ENCODE data around the gene STAT4. TPM values are rescaled to one million over a fixed set of nuclear protein-coding genes. Genes with fewer than 3 reads are reported as not detected.

Gene STAT4
- total RNA-seq, 4 donors from 2014 or later = 3.1 to 9.1 TPM; not detected in 2

DNA sequence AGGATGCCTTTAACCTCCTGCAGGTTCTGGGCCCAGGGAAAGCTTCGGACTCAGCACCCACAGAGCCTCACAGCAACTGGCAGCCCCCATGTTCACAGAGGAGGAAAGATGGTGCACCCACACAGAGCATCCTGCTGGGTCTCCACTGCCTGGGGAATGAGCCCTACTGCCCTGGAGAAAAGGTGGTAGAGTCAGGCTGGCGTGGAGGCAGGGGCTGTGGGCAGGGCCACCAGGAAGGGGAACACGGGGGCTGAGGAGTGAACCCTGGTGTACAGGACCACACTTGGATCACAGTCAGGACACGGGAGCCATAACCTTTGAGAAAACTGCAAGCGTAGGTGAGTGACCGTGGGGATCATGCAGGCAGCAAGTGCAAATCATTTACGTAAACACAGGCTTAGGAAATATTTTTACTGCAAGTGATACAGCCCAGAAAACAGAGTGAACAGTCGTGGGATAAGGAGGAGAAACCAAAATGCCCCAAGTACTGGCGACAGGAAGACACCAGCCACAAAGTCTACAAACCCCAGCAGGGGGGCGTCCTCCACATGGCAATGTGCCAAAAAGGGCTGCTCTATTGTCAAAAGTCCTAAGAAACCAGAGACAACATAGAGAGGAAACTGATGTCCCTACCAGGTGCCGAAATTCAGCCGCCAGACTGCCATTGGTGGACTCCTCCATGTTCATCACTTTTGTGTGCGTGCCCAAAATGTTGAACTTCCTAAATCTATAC, 164.4 kb downstream of the STAT4 start:
- intact Hi-C loops (cut with DNase I; ENCODE audit: low total_unique reads) = no loop called here
- no peak for TF ChIP-seq POLR2AphosphoS5 (IDR thresholded peaks at IDR 0.05)
- H3K27ac ChIP-seq = no peak overlapping the region
- DNase-seq = no peak
- H3K4me1 ChIP-seq = no peaks in the 10 kb centered on the region
- 78 to 83% methylated on average over 8 to 13 of the region's 13 CpGs for WGBS, 2 donors (ENCODE audit: low coverage in 1 of 2)
- peaks cover 0 to 88% (median 41%) of the 10 kb centered on the region in 4 donors for H3K36me3 ChIP-seq
- no peaks in the 10 kb centered on the region for H3K27me3 ChIP-seq
- H3K4me3 ChIP-seq = no peak overlapping the region
- in situ Hi-C loops (cut with MboI; ENCODE audit: low pct_ligation_motif_present in 1 of 4, low pct_unique_long_range_greater_than_20kb in 1 of 4, low sequenced_read_pairs in 3 of 4) = no loop called here
- H3K9me3 ChIP-seq = no peaks in the 10 kb centered on the region

- peaks cover 0 to 87% (median 35%) of the 10 kb centered on the region in 4 donors for H3K36me3 ChIP-seq
- H3K27ac ChIP-seq = no peak overlapping the region
- no peak for DNase-seq
- H3K9me3 ChIP-seq = no peaks in the 10 kb centered on the region
- no peaks in the 10 kb centered on the region for H3K27me3 ChIP-seq
- in situ Hi-C loops (cut with MboI; ENCODE audit: low pct_ligation_motif_present in 1 of 4, low pct_unique_long_range_greater_than_20kb in 1 of 4, low sequenced_read_pairs in 3 of 4) (no loop called here), intact Hi-C loops (cut with DNase I; ENCODE audit: low total_unique reads) (no loop called here)
- H3K4me1 ChIP-seq = peaks cover 0 to 8% (median 0%) of the 10 kb centered on the region in 4 donors
- TF ChIP-seq POLR2A (IDR thresholded peaks at IDR 0.05) (no peak), POLR2AphosphoS5 (IDR thresholded peaks at IDR 0.05) (no peak), EP300 (IDR thresholded peaks at IDR 0.05; ENCODE audit: low read depth) (no peak)
- TF ChIP-seq, protein P1, sequence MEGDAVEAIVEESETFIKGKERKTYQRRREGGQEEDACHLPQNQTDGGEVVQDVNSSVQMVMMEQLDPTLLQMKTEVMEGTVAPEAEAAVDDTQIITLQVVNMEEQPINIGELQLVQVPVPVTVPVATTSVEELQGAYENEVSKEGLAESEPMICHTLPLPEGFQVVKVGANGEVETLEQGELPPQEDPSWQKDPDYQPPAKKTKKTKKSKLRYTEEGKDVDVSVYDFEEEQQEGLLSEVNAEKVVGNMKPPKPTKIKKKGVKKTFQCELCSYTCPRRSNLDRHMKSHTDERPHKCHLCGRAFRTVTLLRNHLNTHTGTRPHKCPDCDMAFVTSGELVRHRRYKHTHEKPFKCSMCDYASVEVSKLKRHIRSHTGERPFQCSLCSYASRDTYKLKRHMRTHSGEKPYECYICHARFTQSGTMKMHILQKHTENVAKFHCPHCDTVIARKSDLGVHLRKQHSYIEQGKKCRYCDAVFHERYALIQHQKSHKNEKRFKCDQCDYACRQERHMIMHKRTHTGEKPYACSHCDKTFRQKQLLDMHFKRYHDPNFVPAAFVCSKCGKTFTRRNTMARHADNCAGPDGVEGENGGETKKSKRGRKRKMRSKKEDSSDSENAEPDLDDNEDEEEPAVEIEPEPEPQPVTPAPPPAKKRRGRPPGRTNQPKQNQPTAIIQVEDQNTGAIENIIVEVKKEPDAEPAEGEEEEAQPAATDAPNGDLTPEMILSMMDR (IDR thresholded peaks at IDR 0.05) = no peak
- H3K4me3 ChIP-seq = no peak overlapping the region
- WGBS, 2 donors (ENCODE audit: low coverage in 1 of 2) = 80 to 86% methylated on average over 5 of the region's 5 CpGs
These were observed 166.2 kb downstream of the STAT4 start for GRCh38 chr2:190984595-190984994.

GRCh38 chr2:190982262-190983034, 168.3 kb downstream of the STAT4 start:
- in situ Hi-C loops (cut with MboI; ENCODE audit: low pct_ligation_motif_present in 1 of 4, low pct_unique_long_range_greater_than_20kb in 1 of 4, low sequenced_read_pairs in 3 of 4) (no loop called here), intact Hi-C loops (cut with DNase I; ENCODE audit: low total_unique reads) (no loop called here)
- H3K27ac ChIP-seq = no peak overlapping the region
- no peaks in the 10 kb centered on the region for H3K9me3 ChIP-seq
- peaks cover 0 to 8% (median 0%) of the 10 kb centered on the region in 4 donors for H3K4me1 ChIP-seq
- H3K36me3 ChIP-seq = peaks cover 0 to 88% (median 41%) of the 10 kb centered on the region in 4 donors
- 90 to 91% methylated on average over 8 of the region's 8 CpGs for WGBS, 2 donors (ENCODE audit: low coverage in 1 of 2)
- no peak overlapping the region for H3K4me3 ChIP-seq
- H3K27me3 ChIP-seq = no peaks in the 10 kb centered on the region
- TF ChIP-seq, protein P1 (IDR thresholded peaks at IDR 0.05) = no peak
- no peak for TF ChIP-seq POLR2AphosphoS5 (IDR thresholded peaks at IDR 0.05)
- no peak for TF ChIP-seq POLR2A (IDR thresholded peaks at IDR 0.05)
- TF ChIP-seq EP300 (IDR thresholded peaks at IDR 0.05; ENCODE audit: low read depth) = no peak
- no peak for DNase-seq

GRCh38 chr2:190981733-190982132, 169.1 kb downstream of the STAT4 start:
- Histone ChIP-seq H3K27me3 (no peaks in the 10 kb centered on the region), H3K4me1 (peaks cover 0 to 8% (median 0%) of the 10 kb centered on the region in 4 donors), H3K9me3 (no peaks in the 10 kb centered on the region), H3K27ac (no peak overlapping the region), H3K4me3 (no peak overlapping the region), H3K36me3 (peaks cover 0 to 89% (median 40%) of the 10 kb centered on the region in 4 donors)
- no peak for DNase-seq
- 93 to 100% methylated on average over 1 of the region's 1 CpG for WGBS, 2 donors (ENCODE audit: low coverage in 1 of 2)
- intact Hi-C loops (cut with DNase I; ENCODE audit: low total_unique reads) = no loop called here
- TF ChIP-seq, protein P1 (IDR thresholded peaks at IDR 0.05) = no peak
- in situ Hi-C loops (cut with MboI; ENCODE audit: low pct_ligation_motif_present in 1 of 4, low pct_unique_long_range_greater_than_20kb in 1 of 4, low sequenced_read_pairs in 3 of 4) = no loop called here

Measured in transverse colon (tissue), 4 donors.